NCI-H2029 treated with DMSO at 0.1 percent for 48 hours (cell line): ENCODE results near the gene HERC2.
"Not testable (repeated sequence)": the region's sequence is repeated elsewhere in the genome, so short reads cannot be mapped to it uniquely, and the experiment has no call there.

Experiments
- DNase-seq: peaks from one replicate; lab custom pipeline; 2025; lab: John Stamatoyannopoulos, UW

The HERC2 gene

GRCh38 chr15:28281876-28282275 is 40.1 kb downstream of the HERC2 start:
- no peak for DNase-seq

- no peak for DNase-seq
Measured at GRCh38 chr15:28274635-28275034, 47.3 kb downstream of the HERC2 start.

GRCh38 chr15:28273873-28274610 is 47.9 kb downstream of the HERC2 start:
- no peak for DNase-seq

GRCh38 chr15:28273468-28273867 is 48.5 kb downstream of the HERC2 start:
- DNase-seq: no peak

GRCh38 chr15:28272587-28272986 is 49.4 kb downstream of the HERC2 start:
- no peak for DNase-seq

- DNase-seq: no peak
Measured at GRCh38 chr15:28271697-28272260, 50.2 kb downstream of the HERC2 start.

GRCh38 chr15:28269097-28269496 is 52.9 kb downstream of the HERC2 start:
- no peak for DNase-seq

GRCh38 chr15:28267727-28268126 is 54.3 kb downstream of the HERC2 start:
- DNase-seq: no peak

- no peak for DNase-seq
Measured at GRCh38 chr15:28265334-28266019, 56.5 kb downstream of the HERC2 start.

- no peak for DNase-seq
Measured at GRCh38 chr15:28264166-28264565, 57.8 kb downstream of the HERC2 start.

- DNase-seq: no peak
Measured at GRCh38 chr15:28262438-28262837, 59.5 kb downstream of the HERC2 start.

- no peak for DNase-seq
Measured at GRCh38 chr15:28260722-28261121, 61.3 kb downstream of the HERC2 start.

GRCh38 chr15:28260317-28260716 is 61.7 kb downstream of the HERC2 start:
- no peak for DNase-seq

GRCh38 chr15:28255965-28256364 is 66.0 kb downstream of the HERC2 start:
- DNase-seq: no peak

- DNase-seq: no peak
Measured at GRCh38 chr15:28252831-28253230, 69.1 kb downstream of the HERC2 start.

- DNase-seq: no peak
Measured at GRCh38 chr15:28246605-28247004, 75.4 kb downstream of the HERC2 start.

- no peak for DNase-seq
Measured at GRCh38 chr15:28243901-28244300, 78.1 kb downstream of the HERC2 start.

- no peak for DNase-seq
Measured at GRCh38 chr15:28243399-28243798, 78.6 kb downstream of the HERC2 start.

- not testable (repeated sequence) for DNase-seq
Measured at GRCh38 chr15:28238296-28238695, 83.7 kb downstream of the HERC2 start.

GRCh38 chr15:28231743-28232142 is 90.2 kb downstream of the HERC2 start:
- not testable (repeated sequence) for DNase-seq

- DNase-seq: not testable (repeated sequence)
Measured at GRCh38 chr15:28231336-28231735, 90.6 kb downstream of the HERC2 start.

GRCh38 chr15:28228990-28229640 is 92.9 kb downstream of the HERC2 start:
- not testable (repeated sequence) for DNase-seq

GRCh38 chr15:28228096-28228495 is 93.9 kb downstream of the HERC2 start:
- DNase-seq: no peak
